ENCODE measurements around the gene NEK6.

GRCh38 chr9:124274226-124274625, 16.5 kb downstream of the NEK6 start:
- TF ChIP-seq, protein P1, sequence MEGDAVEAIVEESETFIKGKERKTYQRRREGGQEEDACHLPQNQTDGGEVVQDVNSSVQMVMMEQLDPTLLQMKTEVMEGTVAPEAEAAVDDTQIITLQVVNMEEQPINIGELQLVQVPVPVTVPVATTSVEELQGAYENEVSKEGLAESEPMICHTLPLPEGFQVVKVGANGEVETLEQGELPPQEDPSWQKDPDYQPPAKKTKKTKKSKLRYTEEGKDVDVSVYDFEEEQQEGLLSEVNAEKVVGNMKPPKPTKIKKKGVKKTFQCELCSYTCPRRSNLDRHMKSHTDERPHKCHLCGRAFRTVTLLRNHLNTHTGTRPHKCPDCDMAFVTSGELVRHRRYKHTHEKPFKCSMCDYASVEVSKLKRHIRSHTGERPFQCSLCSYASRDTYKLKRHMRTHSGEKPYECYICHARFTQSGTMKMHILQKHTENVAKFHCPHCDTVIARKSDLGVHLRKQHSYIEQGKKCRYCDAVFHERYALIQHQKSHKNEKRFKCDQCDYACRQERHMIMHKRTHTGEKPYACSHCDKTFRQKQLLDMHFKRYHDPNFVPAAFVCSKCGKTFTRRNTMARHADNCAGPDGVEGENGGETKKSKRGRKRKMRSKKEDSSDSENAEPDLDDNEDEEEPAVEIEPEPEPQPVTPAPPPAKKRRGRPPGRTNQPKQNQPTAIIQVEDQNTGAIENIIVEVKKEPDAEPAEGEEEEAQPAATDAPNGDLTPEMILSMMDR (IDR thresholded peaks at IDR 0.05; ENCODE audit: low read depth, low read length, poor library complexity, severe bottlenecking): no peak
- TF ChIP-seq EZH2phosphoT487 (IDR thresholded peaks at IDR 0.05; ENCODE audit: borderline replicate concordance, low read length): no peak
